ENCODE results near the gene RPTOR. TPM values are rescaled to one million over a fixed set of nuclear protein-coding genes. Genes with fewer than 3 reads are reported as not detected.

The RPTOR gene
- total RNA-seq, 3 donors from 2014 or later (not counting 1 experiment from before 2014, with no cell fraction given): 49.2 to 63.6 (median 55.4) TPM

- intact Hi-C loops (cut with micrococcal nuclease): no loop called here
- WGBS (ENCODE audit: insufficient coverage): 93% methylated on average over 35 of the region's 35 CpGs
- TF ChIP-seq, protein P1, sequence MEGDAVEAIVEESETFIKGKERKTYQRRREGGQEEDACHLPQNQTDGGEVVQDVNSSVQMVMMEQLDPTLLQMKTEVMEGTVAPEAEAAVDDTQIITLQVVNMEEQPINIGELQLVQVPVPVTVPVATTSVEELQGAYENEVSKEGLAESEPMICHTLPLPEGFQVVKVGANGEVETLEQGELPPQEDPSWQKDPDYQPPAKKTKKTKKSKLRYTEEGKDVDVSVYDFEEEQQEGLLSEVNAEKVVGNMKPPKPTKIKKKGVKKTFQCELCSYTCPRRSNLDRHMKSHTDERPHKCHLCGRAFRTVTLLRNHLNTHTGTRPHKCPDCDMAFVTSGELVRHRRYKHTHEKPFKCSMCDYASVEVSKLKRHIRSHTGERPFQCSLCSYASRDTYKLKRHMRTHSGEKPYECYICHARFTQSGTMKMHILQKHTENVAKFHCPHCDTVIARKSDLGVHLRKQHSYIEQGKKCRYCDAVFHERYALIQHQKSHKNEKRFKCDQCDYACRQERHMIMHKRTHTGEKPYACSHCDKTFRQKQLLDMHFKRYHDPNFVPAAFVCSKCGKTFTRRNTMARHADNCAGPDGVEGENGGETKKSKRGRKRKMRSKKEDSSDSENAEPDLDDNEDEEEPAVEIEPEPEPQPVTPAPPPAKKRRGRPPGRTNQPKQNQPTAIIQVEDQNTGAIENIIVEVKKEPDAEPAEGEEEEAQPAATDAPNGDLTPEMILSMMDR (IDR thresholded peaks at IDR 0.05): no peak
- peaks cover 28% of the 10 kb centered on the region for H3K36me3 ChIP-seq (ENCODE audit: control insufficient read depth, insufficient read depth, low read length)
- Mint-ChIP-seq H3K4me3 (no peak overlapping the region), H3K27ac (no peak overlapping the region), H3K27me3 (ENCODE audit: low read depth in 2 of 2) (no peaks in the 10 kb centered on the region), H3K4me1 (peaks cover 9 to 16% of the 10 kb centered on the region in 2 donors), H3K36me3 (peaks cover 13% of the 10 kb centered on the region), H3K9me3 (no peaks in the 10 kb centered on the region)
- H3K4me3 ChIP-seq (ENCODE audit: low read length): no peak overlapping the region
- DNase-seq: no peak
- ATAC-seq: no peak
- no peaks in the 10 kb centered on the region for H3K9me3 ChIP-seq (ENCODE audit: control insufficient read depth, insufficient read depth, low read length)
- H3K4me1 ChIP-seq (ENCODE audit: control insufficient read depth, insufficient read depth, low read length): peaks cover 24% of the 10 kb centered on the region
- H3K27me3 ChIP-seq (ENCODE audit: control insufficient read depth, insufficient read depth, low read length): no peaks in the 10 kb centered on the region
- H3K27ac ChIP-seq (ENCODE audit: low read length): no peak overlapping the region
Observed at GRCh38 chr17:80879723-80880647, 335.3 kb downstream of the RPTOR start.

DNA sequence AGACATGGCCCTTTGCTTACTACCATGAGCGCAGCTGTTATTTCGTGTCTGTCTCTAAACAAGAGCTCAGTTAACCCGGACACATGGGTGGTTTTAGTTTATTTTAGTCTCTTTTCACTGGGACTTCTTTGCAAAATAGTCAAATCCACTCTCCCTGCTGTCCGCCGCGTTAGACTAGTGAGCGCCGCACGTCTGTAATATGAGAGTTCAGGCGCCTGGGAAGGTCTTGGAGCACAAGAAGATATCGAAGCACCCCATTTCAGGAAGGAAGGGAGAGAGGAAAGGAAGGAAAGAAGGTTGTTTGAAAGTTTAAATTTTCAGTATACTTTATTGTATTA is 336.0 kb downstream of the RPTOR start:
- H3K4me1 ChIP-seq (ENCODE audit: control insufficient read depth, insufficient read depth, low read length): peaks cover 24% of the 10 kb centered on the region
- H3K27me3 ChIP-seq (ENCODE audit: control insufficient read depth, insufficient read depth, low read length): no peaks in the 10 kb centered on the region
- Mint-ChIP-seq H3K27me3 (ENCODE audit: low read depth in 2 of 2) (no peaks in the 10 kb centered on the region), H3K4me1 (peaks cover 9 to 16% of the 10 kb centered on the region in 2 donors), H3K4me3 (no peak overlapping the region), H3K9me3 (no peaks in the 10 kb centered on the region), H3K27ac (no peak overlapping the region), H3K36me3 (peaks cover 13% of the 10 kb centered on the region)
- 97% methylated on average over 11 of the region's 11 CpGs for WGBS (ENCODE audit: insufficient coverage)
- DNase-seq (no peak), ATAC-seq (no peak)
- no peaks in the 10 kb centered on the region for H3K9me3 ChIP-seq (ENCODE audit: control insufficient read depth, insufficient read depth, low read length)
- no peak overlapping the region for H3K4me3 ChIP-seq (ENCODE audit: low read length)
- no peak overlapping the region for H3K27ac ChIP-seq (ENCODE audit: low read length)
- TF ChIP-seq, protein P1 (IDR thresholded peaks at IDR 0.05): no peak
- intact Hi-C loops (cut with micrococcal nuclease): no loop called here
- peaks cover 31% of the 10 kb centered on the region for H3K36me3 ChIP-seq (ENCODE audit: control insufficient read depth, insufficient read depth, low read length)

GRCh38 chr17:80881306-80881705 is 336.7 kb downstream of the RPTOR start:
- H3K36me3 ChIP-seq (ENCODE audit: control insufficient read depth, insufficient read depth, low read length): peaks cover 35% of the 10 kb centered on the region
- DNase-seq: no peak
- 94% methylated on average over 13 of the region's 13 CpGs for WGBS (ENCODE audit: insufficient coverage)

More at GRCh38 chr17:80881306-80881705, 336.7 kb downstream of the RPTOR start:
- H3K27me3 ChIP-seq (ENCODE audit: control insufficient read depth, insufficient read depth, low read length): no peaks in the 10 kb centered on the region
- H3K4me1 ChIP-seq (ENCODE audit: control insufficient read depth, insufficient read depth, low read length): peaks cover 24% of the 10 kb centered on the region
- intact Hi-C loops (cut with micrococcal nuclease): no loop called here
- no peak for ATAC-seq
- H3K4me3 ChIP-seq (ENCODE audit: low read length): no peak overlapping the region
- Mint-ChIP-seq H3K27me3 (ENCODE audit: low read depth in 2 of 2) (no peaks in the 10 kb centered on the region), H3K9me3 (no peaks in the 10 kb centered on the region), H3K36me3 (peaks cover 13% of the 10 kb centered on the region), H3K4me3 (no peak overlapping the region), H3K27ac (no peak overlapping the region), H3K4me1 (peaks cover 9 to 16% of the 10 kb centered on the region in 2 donors)
- no peak overlapping the region for H3K27ac ChIP-seq (ENCODE audit: low read length)
- TF ChIP-seq, protein P1 (IDR thresholded peaks at IDR 0.05): no peak
- no peaks in the 10 kb centered on the region for H3K9me3 ChIP-seq (ENCODE audit: control insufficient read depth, insufficient read depth, low read length)
